Jurkat, Clone E6-1 (cell line): Measurements from ENCODE around the gene PPP1R16B.
"Not testable (repeated sequence)": the region's sequence is repeated elsewhere in the genome, so short reads cannot be mapped to it uniquely, and the experiment has no call there.

Experiments
- DNase-seq: peaks from one replicate; pipeline ENCODE4 v3.0.0-alpha.2; 2011; ENCODE audit warnings: low read depth, low spot score
- H3K4me3 ChIP-seq: 2 replicates; pipeline ENCODE4 v1.5.1; 2011; ENCODE audit warnings: mild to moderate bottlenecking, low read length, control low read depth, moderate library complexity

The PPP1R16B gene

GRCh38 chr20:38790200-38791053, 15.1 kb upstream of the PPP1R16B start:
- H3K4me3 ChIP-seq: no peak overlapping the region
- DNase-seq: no peak

DNA sequence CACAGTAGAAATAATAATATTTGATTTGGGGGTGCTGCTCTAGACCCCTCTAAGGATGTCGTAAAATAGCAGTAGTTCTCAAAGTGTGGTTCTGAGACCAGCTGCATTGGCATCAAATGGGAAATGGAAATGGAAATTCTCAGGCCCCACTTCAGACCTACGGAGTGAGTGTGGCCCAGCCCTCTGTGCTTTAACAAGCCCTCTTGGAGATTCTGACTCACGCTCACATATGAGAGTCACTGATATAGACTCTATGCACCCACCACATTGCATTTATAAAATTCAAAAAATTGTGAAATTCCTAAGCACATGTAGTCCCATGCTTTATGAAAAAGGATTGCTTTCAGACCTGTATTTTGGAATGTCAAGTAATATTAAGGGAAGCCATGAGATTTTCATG, 14.2 kb upstream of the PPP1R16B start:
- no peak overlapping the region for H3K4me3 ChIP-seq
- no peak for DNase-seq

DNA sequence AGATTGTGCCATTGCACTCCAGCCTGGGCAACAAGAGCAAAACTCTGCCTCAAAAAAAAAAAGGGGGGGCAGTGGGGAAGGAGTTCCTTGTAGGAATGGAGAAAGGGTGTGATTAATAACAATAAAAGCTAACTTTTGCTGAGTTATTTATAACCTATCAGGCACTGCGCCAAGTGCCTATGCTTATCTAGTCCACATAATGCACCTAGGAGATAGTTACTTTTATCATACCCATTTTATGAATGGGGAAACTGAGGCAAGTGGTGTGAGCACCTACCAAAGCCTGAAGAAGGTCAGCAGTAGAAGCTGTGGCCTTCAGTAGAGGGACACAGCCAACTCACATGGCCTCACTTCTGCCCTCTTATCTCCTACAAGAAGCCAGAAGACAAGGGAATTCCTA, 13.6 kb upstream of the PPP1R16B start:
- no peak overlapping the region for H3K4me3 ChIP-seq
- no peak for DNase-seq

DNA sequence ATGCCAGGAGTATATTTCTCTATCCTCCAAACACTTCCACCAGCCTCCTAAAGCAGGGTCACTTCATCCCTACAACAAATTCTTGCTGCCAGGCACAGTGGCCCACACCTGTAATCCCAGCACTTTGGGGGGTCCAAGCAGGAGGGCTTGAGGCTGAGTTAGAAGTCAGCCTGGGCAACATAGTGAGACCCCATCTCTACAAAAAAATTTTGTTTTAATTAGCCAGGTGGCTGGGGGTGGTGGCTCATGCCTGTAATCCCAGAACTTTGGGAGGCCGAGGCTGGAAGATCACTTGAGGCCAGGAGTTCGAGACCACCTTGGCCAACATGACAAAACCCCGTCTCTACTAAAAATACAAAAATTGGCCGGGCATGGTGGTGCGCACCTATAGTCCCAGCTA, 11.4 kb upstream of the PPP1R16B start:
- DNase-seq: not testable (repeated sequence)

GRCh38 chr20:38798266-38798665, 7.2 kb upstream of the PPP1R16B start:
- H3K4me3 ChIP-seq: no peak overlapping the region
- no peak for DNase-seq

More for the DNA sequence above, 11.4 kb upstream of the PPP1R16B start:
- H3K4me3 ChIP-seq: not testable (repeated sequence)

GRCh38 chr20:38799203-38799602, 6.3 kb upstream of the PPP1R16B start:
- H3K4me3 ChIP-seq: no peak overlapping the region
- DNase-seq: no peak

DNA sequence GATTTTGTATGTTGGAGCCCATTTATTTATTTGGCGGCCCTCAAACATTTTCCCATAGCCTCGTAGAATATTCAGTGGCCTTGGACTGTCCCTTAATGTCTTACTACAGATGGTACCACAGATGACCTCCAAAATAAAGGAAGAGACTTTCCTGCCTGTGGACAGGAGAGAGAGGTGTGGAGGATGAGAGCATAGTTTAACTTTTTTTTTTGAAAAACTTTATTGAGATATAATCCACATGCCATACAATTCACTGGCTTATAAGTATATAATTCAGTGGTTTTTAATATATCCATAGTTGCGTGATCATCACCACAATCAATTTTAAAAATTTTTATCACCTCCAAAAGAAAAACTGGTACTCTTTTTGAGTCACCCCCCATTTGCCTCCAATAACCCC, 4.6 kb upstream of the PPP1R16B start:
- no peak overlapping the region for H3K4me3 ChIP-seq
- no peak for DNase-seq

DNA sequence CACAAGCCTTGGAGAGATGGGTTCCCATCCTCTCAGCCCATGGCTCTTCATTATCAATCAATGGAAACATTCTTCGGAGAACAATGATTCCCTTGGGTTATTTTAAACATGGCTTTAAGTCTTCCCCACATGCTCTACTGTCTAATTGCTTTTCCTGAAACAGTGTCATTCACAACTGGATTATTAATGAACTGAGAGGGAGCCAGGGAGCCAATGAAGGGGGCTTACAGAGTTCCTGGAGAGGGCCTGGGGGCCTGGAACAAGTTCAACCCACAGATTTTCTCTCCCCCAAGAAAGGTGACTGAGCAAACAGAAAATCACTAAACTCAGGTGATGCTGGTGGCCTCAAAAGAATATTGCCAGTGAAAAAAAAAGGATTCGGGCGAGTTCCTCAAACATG, 1.3 kb upstream of the PPP1R16B start:
- H3K4me3 ChIP-seq: peak overlapping the region; percentile 62
- DNase-seq: no peak

DNA sequence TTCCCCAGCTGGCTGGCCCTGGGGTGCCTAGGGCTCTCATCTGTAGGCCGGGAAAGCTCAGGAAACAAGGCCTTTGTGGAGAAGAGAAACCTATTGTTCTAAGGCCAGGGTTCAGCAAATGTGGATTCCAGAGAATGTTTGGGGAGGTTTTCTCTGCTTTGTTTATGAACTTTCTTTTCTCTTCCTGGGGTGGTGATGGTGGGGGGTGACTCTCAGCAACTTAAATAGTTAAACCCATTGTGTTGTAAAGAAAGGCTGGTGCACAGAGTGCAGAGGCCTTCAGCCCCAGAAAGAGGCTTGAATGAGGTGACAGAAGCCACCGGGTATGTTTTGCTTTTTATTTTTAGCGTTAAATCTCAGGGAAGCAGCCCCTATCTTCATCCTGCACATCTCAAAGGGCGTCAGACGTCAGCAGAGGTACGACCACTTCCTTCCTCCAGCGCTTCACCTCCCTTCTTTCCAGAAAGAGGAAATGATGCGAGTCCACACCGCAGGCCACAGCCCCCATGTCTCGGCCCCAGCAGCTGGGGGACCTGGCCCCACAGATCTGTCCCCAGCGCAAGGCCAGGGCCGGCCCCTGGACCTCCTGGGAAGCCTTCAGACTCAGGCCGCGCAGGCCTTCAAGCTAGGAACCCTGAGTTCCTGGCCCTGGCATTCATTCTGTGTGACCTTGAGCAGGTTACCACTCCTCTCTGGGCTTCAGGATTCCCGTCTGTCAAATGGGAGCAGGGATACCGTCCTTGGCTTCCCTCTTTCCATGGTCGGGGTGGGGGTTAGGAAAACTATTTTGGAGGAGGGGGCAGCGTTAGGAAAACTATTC, 605 bp upstream of the PPP1R16B start:
- peak; percentile 95 for DNase-seq
- peak overlapping the region; percentile 62 for H3K4me3 ChIP-seq

DNA sequence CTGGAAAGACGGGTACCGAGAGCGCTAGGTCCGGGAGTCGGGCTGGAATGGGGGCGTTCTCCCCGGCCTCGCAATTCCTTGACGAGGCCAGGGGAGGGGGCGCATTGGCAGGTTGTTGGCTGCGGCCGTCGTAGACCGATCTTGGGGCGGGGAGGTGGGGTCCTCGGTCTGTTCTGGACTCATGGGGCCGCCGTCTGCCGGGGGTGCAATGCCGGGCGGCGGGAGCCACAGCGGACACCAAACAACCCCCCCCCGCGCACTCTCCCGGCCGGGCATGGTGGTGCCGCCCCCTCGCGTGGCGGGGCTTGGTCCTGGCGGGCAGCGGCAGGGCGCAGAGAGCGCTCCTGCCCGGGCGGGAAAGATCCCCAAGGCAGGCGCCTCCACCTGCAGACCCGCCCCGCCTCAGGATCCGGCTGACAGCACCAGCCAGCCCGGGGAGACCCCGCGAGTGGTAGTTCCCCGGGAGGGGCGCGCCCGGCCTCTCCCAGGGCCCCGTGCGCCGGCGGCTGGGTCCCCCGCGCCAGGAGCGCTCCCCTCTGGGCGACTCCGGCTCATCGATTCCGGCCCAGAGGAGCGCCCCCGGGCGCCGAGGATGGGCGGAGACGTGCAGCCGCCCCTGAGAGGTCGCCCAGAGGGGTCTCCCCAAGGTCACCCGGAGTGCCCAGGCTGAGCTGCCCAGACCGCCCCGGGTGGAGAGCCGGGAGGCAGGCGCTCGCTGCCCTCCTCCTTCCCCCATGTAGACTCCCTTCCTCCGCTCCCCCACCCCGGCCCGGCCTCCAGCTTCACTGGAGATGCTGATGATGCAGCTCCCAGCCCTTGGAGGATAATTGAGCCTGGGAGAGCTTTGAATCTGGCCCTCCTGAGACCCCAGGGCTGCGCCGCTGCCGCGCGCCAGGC, 709 bp downstream of the PPP1R16B start:
- no peak for DNase-seq
- peak overlapping the region; percentile 62 for H3K4me3 ChIP-seq

- DNase-seq: no peak
- H3K4me3 ChIP-seq: no peak overlapping the region
These were observed 1.6 kb downstream of the PPP1R16B start for GRCh38 chr20:38806855-38807655.

- DNase-seq: no peak
- no peak overlapping the region for H3K4me3 ChIP-seq
These were observed 4.4 kb downstream of the PPP1R16B start for GRCh38 chr20:38809942-38810341.

DNA sequence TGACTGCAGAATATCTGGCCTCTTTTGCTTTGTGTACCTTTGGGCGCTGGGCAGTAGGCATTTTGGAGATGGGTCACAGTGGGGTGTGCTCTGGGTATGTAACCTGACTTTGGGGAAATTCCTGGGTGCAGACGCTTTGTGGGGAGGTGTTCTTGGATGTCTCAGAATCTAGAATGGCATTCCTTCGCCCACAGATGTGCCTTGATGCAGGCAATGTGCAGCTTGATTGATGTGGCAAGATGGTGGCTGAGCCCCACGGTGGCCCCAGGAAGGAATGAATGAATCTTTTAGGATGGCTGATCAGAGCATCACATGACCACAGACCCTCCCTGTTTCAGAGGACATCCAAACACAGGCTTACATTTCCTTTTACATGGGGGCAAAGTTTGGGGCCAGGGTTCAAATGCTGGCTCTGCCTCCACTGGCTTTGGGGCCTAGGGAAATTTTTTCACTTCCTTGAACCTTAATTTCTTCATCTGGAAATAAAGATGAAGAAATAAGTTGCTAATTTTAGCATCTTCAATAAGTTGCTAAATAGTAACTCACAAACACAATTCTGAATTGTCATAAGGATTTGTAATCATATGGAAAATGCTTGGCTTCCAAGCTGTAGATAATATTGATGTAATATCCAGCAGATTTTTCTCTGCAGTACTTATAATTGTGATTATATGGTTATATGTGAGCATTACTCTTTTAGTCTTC, 5.6 kb downstream of the PPP1R16B start:
- H3K4me3 ChIP-seq: no peak overlapping the region
- DNase-seq: no peak

- no peak overlapping the region for H3K4me3 ChIP-seq
- DNase-seq: no peak
These were observed 6.3 kb downstream of the PPP1R16B start for GRCh38 chr20:38811769-38812168.

GRCh38 chr20:38812182-38812581, 6.7 kb downstream of the PPP1R16B start:
- no peak overlapping the region for H3K4me3 ChIP-seq
- no peak for DNase-seq

GRCh38 chr20:38812709-38813573, 7.4 kb downstream of the PPP1R16B start:
- no peak for DNase-seq
- H3K4me3 ChIP-seq: no peak overlapping the region

- not testable (repeated sequence) for H3K4me3 ChIP-seq, DNase-seq
These were observed 8.1 kb downstream of the PPP1R16B start for GRCh38 chr20:38813574-38813962.
